Mesendoderm (in vitro differentiated cells): ENCODE data around the gene ZNF268.
A peak's percentile ranks its signal among the peaks of the same experiment; 100 is the strongest.

ENCODE experiments used
- DNase-seq: peaks from one replicate; pipeline ENCODE4 v3.0.0; 2013
- H2AK5ac ChIP-seq: 2 replicates; pipeline ENCODE4 v1.6.1; 2013; ENCODE audit warnings: low read length, inconsistent platforms
- H2BK120ac ChIP-seq: 2 replicates; pipeline ENCODE4 v1.6.1; 2013; ENCODE audit warnings: low read depth, mild to moderate bottlenecking, low read length, moderate library complexity, mixed read lengths
- H2BK15ac ChIP-seq: replicated peaks from 2 replicates; pipeline ENCODE4 v1.6.1; 2013; ENCODE audit warnings: low read depth, mild to moderate bottlenecking, moderate library complexity
- H2BK5ac ChIP-seq: 2 replicates; pipeline ENCODE4 v1.6.1; 2013; ENCODE audit warnings: low read length, inconsistent platforms
- H3K18ac ChIP-seq: 2 replicates; pipeline ENCODE4 v1.6.1; 2013; ENCODE audit warnings: mild to moderate bottlenecking, low read length, mixed read lengths
- H3K23ac ChIP-seq: one replicate; pipeline ENCODE4 v1.6.1; 2013; ENCODE audit warnings: low read length
- H3K27ac ChIP-seq: 2 replicates; pipeline ENCODE4 v1.5.1; 2013; ENCODE audit warnings: low read depth, mild to moderate bottlenecking, inconsistent platforms, low read length, moderate library complexity
- H3K27me3 ChIP-seq: 2 replicates; pipeline ENCODE4 v1.6.1; 2013; ENCODE audit warnings: low read length, control low read depth, mild to moderate bottlenecking, inconsistent platforms; ENCODE audit not compliant: insufficient read depth, poor library complexity
- H3K36me3 ChIP-seq: 2 replicates; pipeline ENCODE4 v1.6.1; 2013; ENCODE audit warnings: low read length, inconsistent platforms; ENCODE audit not compliant: control insufficient read depth, insufficient read depth
- H3K4ac ChIP-seq: one replicate; pipeline ENCODE4 v1.6.1; 2013; ENCODE audit warnings: low read depth, mild to moderate bottlenecking, low read length, moderate library complexity
- H3K4me1 ChIP-seq: 2 replicates; pipeline ENCODE4 v1.6.1; 2013; ENCODE audit warnings: low read depth, low read length, inconsistent platforms; ENCODE audit not compliant: control insufficient read depth
- H3K4me2 ChIP-seq: 2 replicates; pipeline ENCODE4 v1.6.1; 2013; ENCODE audit warnings: low read length
- H3K4me3 ChIP-seq: 2 replicates; pipeline ENCODE4 v1.5.1; 2013; ENCODE audit warnings: mild to moderate bottlenecking, low read length
- H3K56ac ChIP-seq: one replicate; pipeline ENCODE4 v1.6.1; 2013; ENCODE audit warnings: low read length
- H3K79me1 ChIP-seq: 2 replicates; pipeline ENCODE4 v1.6.1; 2013; ENCODE audit warnings: low read length, inconsistent platforms
- H3K79me2 ChIP-seq: 2 replicates; pipeline ENCODE4 v1.6.1; 2013; ENCODE audit warnings: mild to moderate bottlenecking, low read length; ENCODE audit not compliant: control insufficient read depth, insufficient read depth
- H3K9ac ChIP-seq: 2 replicates; pipeline ENCODE4 v1.6.1; 2013; ENCODE audit warnings: low read length, inconsistent platforms
- H4K5ac ChIP-seq: one replicate; pipeline ENCODE4 v1.6.1; 2013; ENCODE audit warnings: low read length
- H4K8ac ChIP-seq: one replicate; pipeline ENCODE4 v1.6.1; 2013; ENCODE audit warnings: low read depth, mild to moderate bottlenecking, control low read depth, low read length, moderate library complexity
- WGBS: extraction: QIAGEN DNeasy Blood & Tissue Kit; methylation state at CpG from one replicate; pipeline ENCODE4 v1.1.7; 2013; ENCODE audit warnings: low lambda C conversion rate, missing lambda C conversion rate; ENCODE audit not compliant: insufficient coverage; ENCODE audit errors: extremely low coverage; 5-methylcytosine and 5-hydroxymethylcytosine counted together

The ZNF268 gene

GRCh38 chr12:133202493-133203343 is 21.4 kb downstream of the ZNF268 start:
- DNase-seq = peak; percentile 25
- Histone ChIP-seq H3K9ac (no peak overlapping the region), H2AK5ac (no peak overlapping the region), H4K5ac (no peak overlapping the region), H3K4ac (no peak overlapping the region), H3K4me3 (peak overlapping the region; percentile 23), H3K23ac (no peak overlapping the region), H3K27ac (no peak overlapping the region), H3K36me3 (peaks cover 5% of the 10 kb centered on the region), H3K79me2 (no peaks in the 10 kb centered on the region), H3K56ac (no peak overlapping the region), H2BK5ac (no peak overlapping the region), H2BK120ac (no peak overlapping the region), H3K4me2 (no peak overlapping the region), H3K4me1 (no peaks in the 10 kb centered on the region), H3K18ac (no peak overlapping the region), H3K79me1 (no peaks in the 10 kb centered on the region), H2BK15ac (no peak overlapping the region), H3K27me3 (no peaks in the 10 kb centered on the region), H4K8ac (no peak overlapping the region)
- no CpG with 5 or more reads among the region's 2 CpGs for WGBS

- no CpG with 5 or more reads among the region's 7 CpGs for WGBS
- no peak overlapping the region for H3K23ac ChIP-seq
- H3K4me3 ChIP-seq = peak overlapping the region; percentile 31
Observed at GRCh38 chr12:133203344-133204263, 22.3 kb downstream of the ZNF268 start.

GRCh38 chr12:133204264-133204603 is 22.9 kb downstream of the ZNF268 start:
- Histone ChIP-seq H2BK5ac (no peak overlapping the region), H4K5ac (no peak overlapping the region), H3K36me3 (peaks cover 5% of the 10 kb centered on the region), H3K27ac (no peak overlapping the region), H3K9ac (no peak overlapping the region), H2BK120ac (no peak overlapping the region), H2BK15ac (no peak overlapping the region), H3K4me3 (peak overlapping the region; percentile 31), H4K8ac (no peak overlapping the region), H3K4me1 (no peaks in the 10 kb centered on the region), H3K4me2 (no peak overlapping the region), H3K79me2 (no peaks in the 10 kb centered on the region), H3K79me1 (no peaks in the 10 kb centered on the region), H3K27me3 (no peaks in the 10 kb centered on the region), H3K18ac (no peak overlapping the region), H3K56ac (no peak overlapping the region), H3K4ac (no peak overlapping the region), H3K23ac (no peak overlapping the region), H2AK5ac (no peak overlapping the region)
- no CpG with 5 or more reads among the region's 1 CpG for WGBS
- peak; percentile 11 for DNase-seq

More at GRCh38 chr12:133203344-133204263, 22.3 kb downstream of the ZNF268 start:
- H2BK120ac ChIP-seq = no peak overlapping the region
- no peak overlapping the region for H3K4me2 ChIP-seq
- no peak overlapping the region for H4K5ac ChIP-seq
- no peaks in the 10 kb centered on the region for H3K4me1 ChIP-seq
- no peak overlapping the region for H3K4ac ChIP-seq
- no peak overlapping the region for H3K56ac ChIP-seq
- H2BK15ac ChIP-seq = no peak overlapping the region
- peak; percentile 55 for DNase-seq
- no peak overlapping the region for H2BK5ac ChIP-seq
- H3K27ac ChIP-seq = no peak overlapping the region
- no peaks in the 10 kb centered on the region for H3K79me2 ChIP-seq
- H3K9ac ChIP-seq = no peak overlapping the region
- H3K27me3 ChIP-seq = no peaks in the 10 kb centered on the region
- H3K79me1 ChIP-seq = no peaks in the 10 kb centered on the region
- no peak overlapping the region for H4K8ac ChIP-seq
- no peak overlapping the region for H2AK5ac ChIP-seq
- H3K18ac ChIP-seq = no peak overlapping the region
- H3K36me3 ChIP-seq = peaks cover 5% of the 10 kb centered on the region

DNA sequence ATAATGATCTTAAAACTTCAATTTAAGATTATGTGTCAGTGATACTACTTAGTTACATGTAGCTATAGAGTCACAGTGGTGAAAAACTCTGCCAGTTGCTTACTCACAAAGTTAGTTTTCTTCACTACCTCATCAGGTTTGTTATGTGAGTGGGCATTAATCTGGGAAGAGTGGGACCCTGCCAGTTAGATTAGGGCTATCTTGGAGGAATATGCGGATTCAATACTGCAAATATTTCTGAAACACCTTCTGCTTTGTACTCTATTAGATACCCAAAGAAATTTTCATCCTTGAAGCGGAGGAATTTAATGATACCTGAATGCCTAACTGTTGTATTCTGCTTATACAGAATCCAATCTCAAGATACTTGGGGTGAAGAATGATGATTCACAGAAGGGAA is 25.1 kb downstream of the ZNF268 start:
- H2BK15ac ChIP-seq = no peak overlapping the region
- H3K79me1 ChIP-seq = no peaks in the 10 kb centered on the region
- no peak overlapping the region for H4K5ac ChIP-seq
- no peak overlapping the region for H3K4me2 ChIP-seq
- H2BK120ac ChIP-seq = no peak overlapping the region
- H3K36me3 ChIP-seq = peaks cover 5% of the 10 kb centered on the region
- no peaks in the 10 kb centered on the region for H3K4me1 ChIP-seq
- no peak overlapping the region for H3K27ac ChIP-seq
- no peaks in the 10 kb centered on the region for H3K79me2 ChIP-seq
- no CpG with 5 or more reads among the region's 2 CpGs for WGBS
- H3K56ac ChIP-seq = no peak overlapping the region
- H3K18ac ChIP-seq = no peak overlapping the region
- H3K23ac ChIP-seq = no peak overlapping the region
- H3K27me3 ChIP-seq = no peaks in the 10 kb centered on the region
- no peak overlapping the region for H4K8ac ChIP-seq
- H3K4me3 ChIP-seq = no peak overlapping the region
- no peak for DNase-seq
- no peak overlapping the region for H2AK5ac ChIP-seq
- no peak overlapping the region for H2BK5ac ChIP-seq
- no peak overlapping the region for H3K4ac ChIP-seq
- no peak overlapping the region for H3K9ac ChIP-seq

DNA sequence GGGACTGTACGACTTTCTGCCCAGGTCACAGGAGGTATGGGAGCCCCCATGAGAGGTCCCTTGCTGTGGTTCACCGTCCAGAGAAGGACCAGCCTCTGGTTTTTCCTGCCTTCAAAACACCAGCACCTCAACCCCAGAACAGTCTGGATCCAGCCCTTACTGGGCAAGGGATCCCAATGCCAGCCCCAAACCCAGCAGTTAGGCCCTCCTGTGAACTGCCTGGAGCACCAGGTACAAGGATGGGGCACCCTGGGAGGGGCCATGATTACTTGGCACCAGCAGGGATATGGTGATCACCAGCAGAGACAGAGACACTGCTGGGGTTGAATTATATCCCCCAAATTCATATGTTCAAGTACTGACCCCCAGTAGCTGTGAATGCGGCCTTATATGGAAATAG is 34.4 kb downstream of the ZNF268 start:
- H4K5ac ChIP-seq = no peak overlapping the region
- H4K8ac ChIP-seq = no peak overlapping the region
- H2BK5ac ChIP-seq = no peak overlapping the region
- H3K27me3 ChIP-seq = no peaks in the 10 kb centered on the region
- H3K4me3 ChIP-seq = no peak overlapping the region
- H3K79me2 ChIP-seq = no peaks in the 10 kb centered on the region
- H3K4me1 ChIP-seq = no peaks in the 10 kb centered on the region
- no peak overlapping the region for H3K4ac ChIP-seq
- no peaks in the 10 kb centered on the region for H3K36me3 ChIP-seq
- DNase-seq = no peak
- no peak overlapping the region for H3K23ac ChIP-seq
- H3K56ac ChIP-seq = no peak overlapping the region
- no peaks in the 10 kb centered on the region for H3K79me1 ChIP-seq
- no peak overlapping the region for H3K18ac ChIP-seq
- H3K9ac ChIP-seq = no peak overlapping the region
- no peak overlapping the region for H2AK5ac ChIP-seq
- no peak overlapping the region for H3K27ac ChIP-seq
- no peak overlapping the region for H3K4me2 ChIP-seq
- no CpG with 5 or more reads among the region's 3 CpGs for WGBS
- H2BK15ac ChIP-seq = no peak overlapping the region
- H2BK120ac ChIP-seq = no peak overlapping the region
